ENCODE measurements around the gene TTLL5. TPM values are rescaled to one million over a fixed set of nuclear protein-coding genes. Genes with fewer than 3 reads are reported as not detected.

The TTLL5 gene
- total and polyA plus RNA-seq, 2 of the 13 experiments (the other 11 are each of a cell fraction or from before 2014, with no cell fraction given) = 11.8 to 18.8 TPM

DNA sequence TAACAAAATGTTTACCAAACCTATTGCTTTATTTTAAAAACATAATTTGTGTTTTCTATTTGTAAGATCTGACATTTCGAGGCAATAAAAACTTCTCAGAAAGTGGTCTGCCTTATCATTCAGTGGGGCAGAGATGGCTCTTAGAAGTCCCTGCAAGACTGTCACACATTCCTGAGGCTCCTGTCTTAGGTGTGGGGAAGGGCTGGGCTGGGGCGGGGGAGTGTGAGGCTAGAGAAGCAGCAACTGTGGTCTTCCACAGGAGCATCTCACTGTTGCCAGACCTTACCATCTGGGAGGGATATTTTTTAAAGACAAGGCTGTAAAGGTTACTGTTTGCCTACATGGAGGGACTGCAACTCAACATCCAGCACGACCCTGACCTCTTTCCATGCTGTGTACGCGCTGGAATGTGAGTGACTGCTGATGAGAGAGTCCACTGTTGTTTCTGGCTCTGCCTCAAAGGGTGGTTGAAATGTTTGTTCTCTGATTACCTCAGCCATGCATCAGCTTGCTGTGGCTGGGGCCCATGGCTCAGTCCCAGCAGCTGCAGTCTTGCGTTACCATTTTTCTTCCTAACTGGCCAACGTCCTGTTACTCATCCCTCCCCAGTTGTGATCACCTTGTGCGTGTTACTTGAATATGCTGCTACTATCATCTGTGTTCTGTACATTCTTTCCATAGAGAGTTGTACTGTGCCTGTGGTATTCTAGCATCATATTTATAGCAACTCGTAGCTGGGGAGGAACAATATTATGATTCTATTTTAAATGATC lies 12.8 kb upstream of the TTLL5 start (continued):
- no peak for TF ChIP-seq TAF15 (IDR thresholded peaks at IDR 0.05; ENCODE audit: low read depth, low read length, poor library complexity, severe bottlenecking)
- no peak; the same call in 1 of the 2 replicates for TF ChIP-seq ATF7-NPFF (CRISPR knock-in tag; IDR thresholded peaks at IDR 0.05; ENCODE audit: low read depth)
- TF ChIP-seq RELA (CRISPR knock-in tag; IDR thresholded peaks at IDR 0.05) = no peak; the same call in 1 of the 2 replicates
- no peak for TF ChIP-seq ZNF550 (CRISPR knock-in tag; IDR thresholded peaks at IDR 0.05; ENCODE audit: borderline replicate concordance)
- peak; percentile 90 for TF ChIP-seq JUND (CRISPR knock-in tag; IDR thresholded peaks at IDR 0.05)
- peak; percentile 53 to 62 for TF ChIP-seq POLR2A (IDR thresholded peaks at IDR 0.05; ENCODE audit: insufficient read depth in 1 of 2, low read depth in 2 of 2, low read length in 2 of 2)
- TF ChIP-seq ZNF556 (CRISPR knock-in tag; IDR thresholded peaks at IDR 0.05; ENCODE audit: borderline replicate concordance) = peak; percentile 58; the same call in 1 of the 2 replicates
- TF ChIP-seq RCOR2 (CRISPR knock-in tag; IDR thresholded peaks at IDR 0.05) = peak; percentile 99
- TF ChIP-seq ARNT2 (CRISPR knock-in tag; IDR thresholded peaks at IDR 0.05; ENCODE audit: low read depth) = no peak
- no peak for TF ChIP-seq KAT2B (IDR thresholded peaks at IDR 0.05; ENCODE audit: borderline replicate concordance, low read depth, low read length)
- TF ChIP-seq, protein P1, sequence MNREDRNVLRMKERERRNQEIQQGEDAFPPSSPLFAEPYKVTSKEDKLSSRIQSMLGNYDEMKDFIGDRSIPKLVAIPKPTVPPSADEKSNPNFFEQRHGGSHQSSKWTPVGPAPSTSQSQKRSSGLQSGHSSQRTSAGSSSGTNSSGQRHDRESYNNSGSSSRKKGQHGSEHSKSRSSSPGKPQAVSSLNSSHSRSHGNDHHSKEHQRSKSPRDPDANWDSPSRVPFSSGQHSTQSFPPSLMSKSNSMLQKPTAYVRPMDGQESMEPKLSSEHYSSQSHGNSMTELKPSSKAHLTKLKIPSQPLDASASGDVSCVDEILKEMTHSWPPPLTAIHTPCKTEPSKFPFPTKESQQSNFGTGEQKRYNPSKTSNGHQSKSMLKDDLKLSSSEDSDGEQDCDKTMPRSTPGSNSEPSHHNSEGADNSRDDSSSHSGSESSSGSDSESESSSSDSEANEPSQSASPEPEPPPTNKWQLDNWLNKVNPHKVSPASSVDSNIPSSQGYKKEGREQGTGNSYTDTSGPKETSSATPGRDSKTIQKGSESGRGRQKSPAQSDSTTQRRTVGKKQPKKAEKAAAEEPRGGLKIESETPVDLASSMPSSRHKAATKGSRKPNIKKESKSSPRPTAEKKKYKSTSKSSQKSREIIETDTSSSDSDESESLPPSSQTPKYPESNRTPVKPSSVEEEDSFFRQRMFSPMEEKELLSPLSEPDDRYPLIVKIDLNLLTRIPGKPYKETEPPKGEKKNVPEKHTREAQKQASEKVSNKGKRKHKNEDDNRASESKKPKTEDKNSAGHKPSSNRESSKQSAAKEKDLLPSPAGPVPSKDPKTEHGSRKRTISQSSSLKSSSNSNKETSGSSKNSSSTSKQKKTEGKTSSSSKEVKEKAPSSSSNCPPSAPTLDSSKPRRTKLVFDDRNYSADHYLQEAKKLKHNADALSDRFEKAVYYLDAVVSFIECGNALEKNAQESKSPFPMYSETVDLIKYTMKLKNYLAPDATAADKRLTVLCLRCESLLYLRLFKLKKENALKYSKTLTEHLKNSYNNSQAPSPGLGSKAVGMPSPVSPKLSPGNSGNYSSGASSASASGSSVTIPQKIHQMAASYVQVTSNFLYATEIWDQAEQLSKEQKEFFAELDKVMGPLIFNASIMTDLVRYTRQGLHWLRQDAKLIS (CRISPR knock-in tag; IDR thresholded peaks at IDR 0.05) = no peak; the same call in 1 of the 2 replicates
- no peak for TF ChIP-seq GZF1 (CRISPR knock-in tag; IDR thresholded peaks at IDR 0.05)
- peak; percentile 79; the same call in 1 of the 2 replicates for TF ChIP-seq GATA4 (IDR thresholded peaks at IDR 0.05; ENCODE audit: borderline replicate concordance, low read depth)
- no peak for TF ChIP-seq MAF1 (CRISPR knock-in tag; IDR thresholded peaks at IDR 0.05; ENCODE audit: borderline replicate concordance)
- TF ChIP-seq, protein P2, sequence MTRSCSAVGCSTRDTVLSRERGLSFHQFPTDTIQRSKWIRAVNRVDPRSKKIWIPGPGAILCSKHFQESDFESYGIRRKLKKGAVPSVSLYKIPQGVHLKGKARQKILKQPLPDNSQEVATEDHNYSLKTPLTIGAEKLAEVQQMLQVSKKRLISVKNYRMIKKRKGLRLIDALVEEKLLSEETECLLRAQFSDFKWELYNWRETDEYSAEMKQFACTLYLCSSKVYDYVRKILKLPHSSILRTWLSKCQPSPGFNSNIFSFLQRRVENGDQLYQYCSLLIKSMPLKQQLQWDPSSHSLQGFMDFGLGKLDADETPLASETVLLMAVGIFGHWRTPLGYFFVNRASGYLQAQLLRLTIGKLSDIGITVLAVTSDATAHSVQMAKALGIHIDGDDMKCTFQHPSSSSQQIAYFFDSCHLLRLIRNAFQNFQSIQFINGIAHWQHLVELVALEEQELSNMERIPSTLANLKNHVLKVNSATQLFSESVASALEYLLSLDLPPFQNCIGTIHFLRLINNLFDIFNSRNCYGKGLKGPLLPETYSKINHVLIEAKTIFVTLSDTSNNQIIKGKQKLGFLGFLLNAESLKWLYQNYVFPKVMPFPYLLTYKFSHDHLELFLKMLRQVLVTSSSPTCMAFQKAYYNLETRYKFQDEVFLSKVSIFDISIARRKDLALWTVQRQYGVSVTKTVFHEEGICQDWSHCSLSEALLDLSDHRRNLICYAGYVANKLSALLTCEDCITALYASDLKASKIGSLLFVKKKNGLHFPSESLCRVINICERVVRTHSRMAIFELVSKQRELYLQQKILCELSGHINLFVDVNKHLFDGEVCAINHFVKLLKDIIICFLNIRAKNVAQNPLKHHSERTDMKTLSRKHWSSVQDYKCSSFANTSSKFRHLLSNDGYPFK (CRISPR knock-in tag; IDR thresholded peaks at IDR 0.05; ENCODE audit: borderline replicate concordance) = no peak
- no peak for TF ChIP-seq NBN (conservative IDR thresholded peaks at IDR 0.05)
- peak; percentile 99 for TF ChIP-seq HMG20A (CRISPR knock-in tag; IDR thresholded peaks at IDR 0.05; ENCODE audit: borderline replicate concordance)
- peak; percentile 98 for TF ChIP-seq SAP130 (CRISPR knock-in tag; IDR thresholded peaks at IDR 0.05; ENCODE audit: low read depth)
- peak; percentile 96 for TF ChIP-seq FOSL2 (CRISPR knock-in tag; IDR thresholded peaks at IDR 0.05)
- peak; percentile 41; the same call in 1 of the 2 replicates for TF ChIP-seq SSRP1 (CRISPR knock-in tag; IDR thresholded peaks at IDR 0.05)
- no peak for TF ChIP-seq ZFAT (CRISPR knock-in tag; conservative IDR thresholded peaks at IDR 0.05)
- 0 out of 2 replicates have a peak, but pooled peaks have one; percentile 60 for TF ChIP-seq ETV6 (CRISPR knock-in tag; conservative IDR thresholded peaks at IDR 0.05)
- TF ChIP-seq MEIS2 (CRISPR knock-in tag; IDR thresholded peaks at IDR 0.05) = peak; percentile 93
- TF ChIP-seq ZNF768 (CRISPR knock-in tag; IDR thresholded peaks at IDR 0.05) = no peak
- TF ChIP-seq ZNF766 (CRISPR knock-in tag; IDR thresholded peaks at IDR 0.05; ENCODE audit: borderline replicate concordance) = no peak
- TF ChIP-seq ZNF251 (CRISPR knock-in tag; IDR thresholded peaks at IDR 0.05) = no peak
